Osteoblast (primary cell): ENCODE data around the gene DLK2. TPM values are rescaled to one million over a fixed set of nuclear protein-coding genes. Genes with fewer than 3 reads are reported as not detected.
A peak's percentile ranks its signal among the peaks of the same experiment; 100 is the strongest.
"Not testable (repeated sequence)": the region's sequence is repeated elsewhere in the genome, so short reads cannot be mapped to it uniquely, and the experiment has no call there.

ENCODE experiments used
- DNase-seq: peaks from one replicate; pipeline ENCODE4 v3.0.0; 2011; ENCODE audit warnings: low spot score, mixed read lengths; ENCODE audit not compliant: insufficient read length; ENCODE audit errors: missing footprints
- H2AFZ ChIP-seq: 2 replicates; pipeline ENCODE4 v1.6.0; 2011; ENCODE audit warnings: mild to moderate bottlenecking, low read length
- H3K27ac ChIP-seq: 2 replicates; pipeline ENCODE4 v1.5.1; 2011; ENCODE audit warnings: mild to moderate bottlenecking, low read depth, low read length, moderate library complexity
- H3K27me3 ChIP-seq: 2 replicates; pipeline ENCODE4 v1.6.0; 2012; ENCODE audit warnings: mild to moderate bottlenecking, control low read depth, inconsistent platforms, low read length, moderate library complexity; ENCODE audit not compliant: insufficient read depth
- H3K36me3 ChIP-seq: 2 replicates; pipeline ENCODE4 v1.5.1; 2011; ENCODE audit warnings: mild to moderate bottlenecking, low read length, control low read depth, moderate library complexity; ENCODE audit not compliant: insufficient read depth
- H3K4me1 ChIP-seq: 2 replicates; pipeline ENCODE4 v1.5.1; 2011; ENCODE audit warnings: mild to moderate bottlenecking, low read length, control low read depth, moderate library complexity; ENCODE audit not compliant: insufficient read depth
- H3K4me2 ChIP-seq: 2 replicates; pipeline ENCODE4 v1.6.0; 2011; ENCODE audit warnings: mild to moderate bottlenecking, low read length; ENCODE audit not compliant: insufficient read depth
- H3K4me3 ChIP-seq: fragments of 200-600 bp; sonication (generic); 3 replicates; pipeline ENCODE4 v1.5.1; 2012; ENCODE audit warnings: mild to moderate bottlenecking, low read length, inconsistent platforms; ENCODE audit not compliant: insufficient read depth
- H3K79me2 ChIP-seq: 2 replicates; pipeline ENCODE4 v1.6.0; 2012; ENCODE audit warnings: mild to moderate bottlenecking, low read length, control low read depth, inconsistent platforms; ENCODE audit not compliant: insufficient read depth
- H3K9me3 ChIP-seq: 2 replicates; pipeline ENCODE4 v1.5.1; 2011; ENCODE audit warnings: low read depth, low read length, control low read depth
- H4K20me1 ChIP-seq: 2 replicates; pipeline ENCODE4 v1.6.0; 2012; ENCODE audit warnings: mild to moderate bottlenecking, low read length, control low read depth; ENCODE audit not compliant: insufficient read depth
- total RNA-seq: library from RNA; depleted of rRNA; stranded (reverse); fragments of >200 nt; gene quantifications from 2 replicates; pipeline ENCODE4 v1.2.3, GENCODE V29; 2012
- TF ChIP-seq, protein P1 (sequence below): IDR thresholded peaks from 2 replicates; pipeline ENCODE4 v1.5.1; 2011; ENCODE audit warnings: mild to moderate bottlenecking, low read depth, low read length, moderate library complexity; ENCODE audit errors: extremely low read depth

Gene DLK2
- total RNA-seq, 1 donor = not detected

- peaks cover 53% of the 10 kb centered on the region for H3K36me3 ChIP-seq
- H3K79me2 ChIP-seq = peaks cover 31% of the 10 kb centered on the region
- H3K4me3 ChIP-seq = no peak overlapping the region
- no peaks in the 10 kb centered on the region for H3K9me3 ChIP-seq
- H3K4me2 ChIP-seq = no peak overlapping the region
- no peak overlapping the region for H3K27ac ChIP-seq
- H2AFZ ChIP-seq = no peak overlapping the region
- peaks cover 33% of the 10 kb centered on the region for H3K4me1 ChIP-seq
- peaks cover 19% of the 10 kb centered on the region for H4K20me1 ChIP-seq
- DNase-seq = no peak
- TF ChIP-seq, protein P1, sequence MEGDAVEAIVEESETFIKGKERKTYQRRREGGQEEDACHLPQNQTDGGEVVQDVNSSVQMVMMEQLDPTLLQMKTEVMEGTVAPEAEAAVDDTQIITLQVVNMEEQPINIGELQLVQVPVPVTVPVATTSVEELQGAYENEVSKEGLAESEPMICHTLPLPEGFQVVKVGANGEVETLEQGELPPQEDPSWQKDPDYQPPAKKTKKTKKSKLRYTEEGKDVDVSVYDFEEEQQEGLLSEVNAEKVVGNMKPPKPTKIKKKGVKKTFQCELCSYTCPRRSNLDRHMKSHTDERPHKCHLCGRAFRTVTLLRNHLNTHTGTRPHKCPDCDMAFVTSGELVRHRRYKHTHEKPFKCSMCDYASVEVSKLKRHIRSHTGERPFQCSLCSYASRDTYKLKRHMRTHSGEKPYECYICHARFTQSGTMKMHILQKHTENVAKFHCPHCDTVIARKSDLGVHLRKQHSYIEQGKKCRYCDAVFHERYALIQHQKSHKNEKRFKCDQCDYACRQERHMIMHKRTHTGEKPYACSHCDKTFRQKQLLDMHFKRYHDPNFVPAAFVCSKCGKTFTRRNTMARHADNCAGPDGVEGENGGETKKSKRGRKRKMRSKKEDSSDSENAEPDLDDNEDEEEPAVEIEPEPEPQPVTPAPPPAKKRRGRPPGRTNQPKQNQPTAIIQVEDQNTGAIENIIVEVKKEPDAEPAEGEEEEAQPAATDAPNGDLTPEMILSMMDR = no peak
- H3K27me3 ChIP-seq = no peaks in the 10 kb centered on the region
These were observed 43.9 kb upstream of the DLK2 start for GRCh38 chr6:43499028-43499815.

GRCh38 chr6:43498291-43498690 lies 42.9 kb upstream of the DLK2 start:
- H2AFZ ChIP-seq, H3K4me2 ChIP-seq, H3K27ac ChIP-seq, H3K27me3 ChIP-seq, DNase-seq, H3K9me3 ChIP-seq, H3K4me3 ChIP-seq: not testable (repeated sequence)
- H3K36me3 ChIP-seq = peaks cover 48% of the 10 kb centered on the region
- H4K20me1 ChIP-seq = peaks cover 22% of the 10 kb centered on the region
- H3K4me1 ChIP-seq = peaks cover 37% of the 10 kb centered on the region
- H3K79me2 ChIP-seq = peaks cover 37% of the 10 kb centered on the region

DNA sequence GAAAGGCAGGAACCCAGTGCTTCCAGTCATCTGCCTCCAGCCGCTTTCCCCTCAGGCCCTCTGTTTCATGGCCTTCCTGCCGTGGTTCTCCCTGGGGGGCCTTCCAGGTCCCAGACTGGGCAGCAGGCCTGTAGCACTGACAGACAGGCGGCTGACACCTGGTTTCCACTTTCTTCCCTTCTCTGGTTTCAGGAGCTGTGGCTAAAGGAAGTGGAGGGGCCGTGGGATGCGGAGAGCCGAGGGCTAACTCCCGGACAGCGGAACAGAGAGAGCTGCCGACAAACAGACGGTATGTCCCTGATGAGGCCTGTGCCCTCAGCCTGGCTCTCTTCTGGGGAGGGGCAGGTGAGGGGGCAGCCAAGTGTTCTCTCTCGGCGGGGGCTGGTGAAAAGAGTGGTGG lies 42.3 kb upstream of the DLK2 start:
- Histone ChIP-seq H3K79me2 (peaks cover 41% of the 10 kb centered on the region), H3K4me1 (peaks cover 43% of the 10 kb centered on the region), H3K4me2 (no peak overlapping the region), H3K9me3 (no peaks in the 10 kb centered on the region), H3K4me3 (no peak overlapping the region), H3K36me3 (peaks cover 42% of the 10 kb centered on the region), H3K27ac (no peak overlapping the region), H2AFZ (no peak overlapping the region), H4K20me1 (peaks cover 28% of the 10 kb centered on the region), H3K27me3 (no peaks in the 10 kb centered on the region)
- TF ChIP-seq, protein P1 = no peak
- no peak for DNase-seq

- H3K4me3 ChIP-seq = no peak overlapping the region
These were observed 41.7 kb upstream of the DLK2 start for GRCh38 chr6:43497129-43497396.

More at GRCh38 chr6:43497129-43497396, 41.7 kb upstream of the DLK2 start:
- Histone ChIP-seq H4K20me1 (peaks cover 33% of the 10 kb centered on the region), H3K27ac (peak overlapping the region; percentile 49), H3K27me3 (no peaks in the 10 kb centered on the region), H3K79me2 (peaks cover 41% of the 10 kb centered on the region), H3K4me1 (peaks cover 49% of the 10 kb centered on the region), H2AFZ (no peak overlapping the region), H3K9me3 (no peaks in the 10 kb centered on the region), H3K4me2 (peak overlapping the region; percentile 56), H3K36me3 (peaks cover 36% of the 10 kb centered on the region)
- peak; percentile 80 for DNase-seq
- TF ChIP-seq, protein P1 = no peak
